GM18507 (cell line): Measurements from ENCODE around the gene EFEMP2.
A peak's percentile ranks its signal among the peaks of the same experiment; 100 is the strongest.

ENCODE experiments used
- DNase-seq: peaks from one replicate; pipeline ENCODE4 v3.0.0; 2011; ENCODE audit warnings: low read depth; ENCODE audit not compliant: insufficient read length; ENCODE audit errors: extremely low spot score
- FAIRE-seq: peaks from 2 replicates; lab custom pipeline; 2011; peaks lifted over from hg19 to GRCh38; lab: Jason Lieb, UNC

EFEMP2 gene

DNA sequence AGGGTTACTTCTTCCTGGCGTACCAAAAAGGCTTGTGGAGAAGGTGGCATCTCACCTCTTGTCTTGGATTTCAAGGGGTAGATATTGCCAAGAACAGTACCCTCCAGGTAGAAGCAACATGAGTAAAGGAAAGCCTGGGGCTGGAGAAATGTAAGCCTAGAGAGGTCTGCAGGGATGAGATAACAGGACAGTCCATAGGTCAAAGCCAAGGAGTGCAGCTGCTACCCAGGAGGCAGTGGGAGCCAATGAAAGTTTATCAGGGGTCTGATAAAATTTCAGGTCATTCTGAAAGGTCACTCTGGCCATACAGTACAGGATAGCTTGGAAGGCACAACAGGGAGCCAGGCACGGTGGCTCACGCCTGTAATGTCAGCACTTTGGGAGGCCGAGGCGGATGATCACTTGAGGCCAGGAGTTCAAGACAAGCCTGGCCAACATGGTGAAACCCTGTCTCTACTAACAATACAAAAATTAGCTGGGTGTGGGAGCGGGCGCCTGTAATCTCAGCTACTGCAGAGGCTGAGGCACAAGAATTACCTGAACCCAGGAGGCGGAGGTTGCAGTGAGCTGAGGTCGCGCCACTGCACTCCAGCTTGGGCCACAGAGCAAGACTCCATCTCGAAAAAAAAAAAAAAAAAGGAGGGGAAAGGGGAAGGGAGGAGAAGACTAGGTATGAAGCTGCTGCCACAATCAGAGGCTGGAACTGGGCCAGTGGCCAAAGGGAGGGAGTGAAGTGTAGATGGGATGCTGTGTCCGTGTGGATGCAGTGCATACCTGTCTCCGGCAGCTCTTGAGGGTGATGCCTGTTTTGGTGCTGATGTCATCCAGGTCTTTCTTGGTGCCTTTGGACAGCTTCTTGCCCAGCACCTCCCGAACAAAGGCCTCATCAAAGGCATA is 14.5 kb upstream of the EFEMP2 start:
- no peak for FAIRE-seq

DNA sequence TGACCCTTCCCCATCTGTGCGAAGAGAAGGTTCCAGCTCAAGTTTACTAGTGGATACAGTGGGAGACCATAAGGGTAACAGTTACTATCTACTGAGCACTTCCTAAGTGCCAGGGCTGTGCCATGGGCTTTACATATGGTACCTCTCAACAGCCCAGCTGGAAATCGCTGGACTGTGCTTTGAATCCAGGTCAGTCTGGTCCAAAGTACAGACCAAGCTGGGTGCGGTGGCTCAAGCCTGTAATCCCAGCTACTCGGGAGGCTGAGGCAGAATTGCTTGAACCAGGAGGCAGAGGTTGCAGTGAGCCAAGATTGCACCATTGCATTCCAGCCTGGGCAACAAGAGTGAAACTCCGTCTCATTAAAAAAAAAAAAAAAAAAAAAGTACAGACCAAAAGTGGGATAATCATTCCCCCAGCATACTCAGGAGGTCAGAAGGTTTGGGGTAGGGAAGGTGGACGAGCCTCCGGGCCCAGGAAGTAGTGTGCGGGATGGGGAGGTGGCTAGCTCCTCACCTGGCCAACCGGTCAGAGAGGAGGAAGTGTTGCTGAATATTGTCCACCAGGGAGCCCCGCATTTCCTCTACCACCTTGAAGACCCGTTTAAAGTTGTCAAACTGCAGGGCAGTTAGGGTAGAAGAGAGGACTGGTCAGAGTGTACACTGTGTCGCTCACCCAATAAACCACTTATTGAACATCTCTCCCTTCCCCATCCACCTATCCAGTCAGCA is 13.4 kb upstream of the EFEMP2 start:
- no peak for FAIRE-seq
- DNase-seq = no peak

More for the DNA sequence above, 14.5 kb upstream of the EFEMP2 start:
- DNase-seq = no peak

DNA sequence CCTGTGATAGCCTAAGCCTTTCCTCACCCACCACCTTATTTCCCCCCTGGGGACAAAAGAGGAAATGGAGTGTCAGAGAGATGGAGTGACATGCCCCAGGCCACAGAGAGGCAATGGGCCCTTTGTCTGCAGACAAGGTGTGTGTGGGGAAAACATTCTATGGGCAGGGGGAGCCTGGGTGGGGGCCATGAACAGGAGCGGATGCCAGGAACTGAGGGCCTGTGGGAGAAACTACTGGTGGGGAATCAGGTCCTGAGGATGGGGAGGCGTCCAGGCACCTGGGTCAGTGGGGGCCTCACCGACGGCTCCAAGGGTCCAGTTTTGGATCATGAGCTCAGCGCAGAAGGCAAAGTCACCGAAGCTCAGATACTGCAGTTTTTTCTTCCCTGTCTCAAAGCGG is 12.6 kb upstream of the EFEMP2 start:
- FAIRE-seq = no peak
- DNase-seq = no peak

DNA sequence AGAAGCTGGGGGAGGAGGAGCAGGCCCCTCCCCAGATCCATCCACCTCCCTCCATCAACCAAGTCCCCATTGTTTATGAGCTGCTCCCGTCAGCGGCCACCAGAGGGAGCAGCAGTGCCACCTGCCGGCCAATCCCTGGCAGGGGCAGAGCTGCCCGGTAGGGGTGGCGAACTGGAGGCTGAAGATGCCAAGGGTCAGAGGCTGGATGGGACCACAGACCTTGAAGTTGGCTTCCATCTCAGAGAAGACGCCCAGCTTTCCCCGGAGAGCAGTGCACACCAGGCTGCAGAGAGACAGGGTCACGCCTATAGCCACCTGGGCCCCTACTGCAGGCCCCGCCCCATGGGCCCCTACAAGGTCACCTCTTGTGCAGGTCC is 12.1 kb upstream of the EFEMP2 start:
- DNase-seq (peak; percentile 72), FAIRE-seq (peak; percentile 84)

DNA sequence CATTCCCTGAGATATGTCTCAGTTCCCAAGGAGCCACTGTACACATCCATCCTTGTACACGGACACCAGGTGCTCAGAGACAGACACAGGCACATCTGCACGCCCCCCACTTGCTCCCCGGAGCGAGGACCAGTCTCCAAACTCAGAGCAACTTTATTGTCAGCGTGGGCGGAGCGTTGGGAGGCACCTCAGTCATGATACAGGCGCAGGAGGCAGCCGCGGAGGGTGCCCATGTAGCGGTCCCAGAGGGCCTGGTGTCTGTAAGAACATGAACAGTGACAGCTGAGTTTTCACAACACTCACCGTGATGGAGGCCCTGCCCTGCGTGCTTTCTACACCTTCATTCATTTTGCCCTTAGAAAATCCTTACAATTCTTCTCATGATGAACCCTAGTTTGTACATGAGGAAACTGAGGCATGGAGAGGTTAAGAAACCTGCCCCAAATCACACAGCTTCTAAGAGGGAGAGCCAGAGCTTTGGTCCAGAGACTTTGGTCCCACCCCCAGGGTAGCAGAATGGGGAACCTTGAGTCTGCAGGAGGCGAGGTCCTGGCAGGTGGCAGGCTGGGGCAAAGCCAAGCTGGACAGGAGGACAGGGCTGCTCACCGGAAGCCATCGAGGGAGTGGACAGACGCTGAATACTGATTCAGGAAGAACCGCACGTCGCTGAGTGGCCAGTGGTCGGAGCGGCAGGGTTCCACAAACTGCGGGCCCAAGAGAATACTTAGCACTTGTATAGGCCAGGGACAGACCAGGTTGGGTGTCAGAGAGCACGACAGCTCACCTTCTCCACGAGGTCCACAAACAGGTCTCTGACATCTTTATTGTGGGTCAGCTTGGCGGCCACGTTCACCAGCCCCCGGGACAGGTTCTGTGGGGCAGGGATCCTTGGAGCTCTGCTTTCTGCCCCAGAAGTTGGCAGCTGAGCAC is 11.5 kb upstream of the EFEMP2 start:
- DNase-seq = no peak
- no peak for FAIRE-seq

DNA sequence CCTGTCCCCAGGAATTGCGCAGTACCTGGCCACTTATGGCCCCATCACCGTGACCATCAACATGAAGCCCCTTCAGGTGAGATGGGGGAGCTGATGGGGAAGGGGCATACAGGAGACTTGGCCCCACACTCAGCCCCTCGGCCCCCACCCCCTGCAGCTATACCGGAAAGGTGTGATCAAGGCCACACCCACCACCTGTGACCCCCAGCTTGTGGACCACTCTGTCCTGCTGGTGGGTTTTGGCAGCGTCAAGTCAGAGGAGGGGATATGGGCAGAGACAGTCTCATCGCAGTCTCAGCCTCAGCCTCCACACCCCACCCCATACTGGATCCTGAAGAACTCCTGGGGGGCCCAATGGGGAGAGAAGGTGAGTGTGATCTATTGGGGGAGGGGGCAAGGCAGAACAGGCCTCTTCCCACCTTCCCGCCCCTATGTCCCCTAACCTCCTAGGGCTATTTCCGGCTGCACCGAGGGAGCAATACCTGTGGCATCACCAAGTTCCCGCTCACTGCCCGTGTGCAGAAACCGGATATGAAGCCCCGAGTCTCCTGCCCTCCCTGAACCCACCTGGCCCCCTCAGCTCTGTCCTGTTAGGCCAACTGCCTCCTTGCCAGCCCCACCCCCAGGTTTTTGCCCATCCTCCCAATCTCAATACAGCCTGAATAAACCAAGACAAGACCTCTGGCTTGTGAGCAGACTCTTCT is 10.6 kb upstream of the EFEMP2 start:
- DNase-seq = no peak
- FAIRE-seq = no peak

DNA sequence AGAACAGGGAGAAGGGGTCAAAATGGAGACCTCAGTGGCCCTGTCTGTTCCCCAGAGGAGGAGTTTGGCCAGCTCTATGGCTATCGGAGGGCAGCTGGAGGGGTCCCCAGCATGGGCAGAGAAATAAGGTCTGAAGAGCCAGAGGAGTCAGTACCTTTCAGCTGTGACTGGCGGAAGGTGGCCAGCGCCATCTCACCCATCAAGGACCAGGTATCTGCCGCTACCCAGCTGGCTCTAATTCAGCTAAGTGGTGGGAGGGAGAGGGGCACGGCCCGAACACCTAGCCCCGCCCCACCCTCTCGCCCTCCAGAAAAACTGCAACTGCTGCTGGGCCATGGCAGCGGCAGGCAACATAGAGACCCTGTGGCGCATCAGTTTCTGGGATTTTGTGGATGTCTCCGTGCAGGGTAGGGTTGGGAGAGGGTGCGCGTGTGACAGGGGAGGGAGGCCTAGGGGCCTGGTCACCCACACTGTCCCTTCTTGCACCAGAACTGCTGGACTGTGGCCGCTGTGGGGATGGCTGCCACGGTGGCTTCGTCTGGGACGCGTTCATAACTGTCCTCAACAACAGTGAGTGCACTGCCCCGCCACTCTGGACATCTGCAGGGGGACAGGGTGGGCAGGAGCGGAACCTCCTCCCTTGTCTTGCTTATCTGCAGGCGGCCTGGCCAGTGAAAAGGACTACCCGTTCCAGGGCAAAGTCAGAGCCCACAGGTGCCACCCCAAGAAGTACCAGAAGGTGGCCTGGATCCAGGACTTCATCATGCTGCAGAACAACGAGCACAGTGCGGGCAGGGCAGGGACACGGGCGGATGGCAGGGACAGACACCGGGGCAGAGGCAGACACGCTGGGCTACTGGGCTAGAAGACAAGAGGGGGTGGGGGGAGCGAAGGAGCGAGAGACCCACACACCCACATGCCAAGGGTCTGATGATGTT is 9.8 kb upstream of the EFEMP2 start:
- DNase-seq (no peak), FAIRE-seq (no peak)

DNA sequence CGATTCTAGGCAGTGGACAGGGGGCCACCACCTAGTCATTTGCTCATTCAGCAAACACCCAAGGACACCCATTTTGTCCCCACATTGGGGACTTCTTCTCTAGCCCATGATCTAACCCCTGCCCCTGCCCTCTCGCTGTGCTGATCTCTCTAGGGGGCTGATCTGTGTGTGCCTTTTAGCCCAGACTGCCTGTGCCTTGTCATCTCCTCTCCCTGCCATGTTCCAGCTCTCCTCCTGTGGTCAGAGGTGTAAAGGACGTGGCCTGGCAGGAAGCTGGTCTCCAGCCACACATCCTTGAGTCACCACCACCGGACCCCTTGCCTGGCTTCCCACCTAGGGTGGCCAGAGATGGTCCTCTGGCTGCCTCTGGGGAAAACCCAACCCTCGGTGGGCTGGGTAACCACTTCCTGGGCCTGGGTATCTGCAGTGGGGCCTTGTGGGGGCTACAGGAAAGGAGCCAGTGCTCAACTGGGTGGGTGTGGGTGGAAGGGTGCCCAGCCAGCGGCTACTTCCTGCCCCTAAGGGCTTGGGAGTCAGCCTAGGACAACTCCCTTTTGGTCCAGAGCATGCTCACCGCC is 8.3 kb upstream of the EFEMP2 start:
- FAIRE-seq (no peak), DNase-seq (no peak)

DNA sequence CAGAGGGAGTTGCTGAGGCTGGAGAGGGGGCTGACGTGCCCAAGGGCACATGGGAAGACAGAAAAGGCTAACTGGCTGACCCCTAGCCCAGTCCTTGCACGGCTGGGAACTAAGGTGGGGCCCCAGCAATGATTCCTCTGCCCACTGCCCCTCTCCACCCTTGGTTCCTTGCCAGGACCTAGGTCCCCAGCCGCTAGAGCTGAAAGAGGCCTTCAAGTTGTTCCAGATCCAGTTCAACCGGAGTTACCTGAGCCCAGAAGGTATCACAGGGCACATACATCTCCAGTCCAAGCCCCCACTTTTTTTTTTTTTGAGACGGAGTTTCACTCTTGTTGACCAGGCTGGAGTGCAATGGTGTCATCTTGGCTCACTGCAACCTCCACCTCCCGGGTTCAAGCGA is 7.4 kb upstream of the EFEMP2 start:
- DNase-seq = no peak

DNA sequence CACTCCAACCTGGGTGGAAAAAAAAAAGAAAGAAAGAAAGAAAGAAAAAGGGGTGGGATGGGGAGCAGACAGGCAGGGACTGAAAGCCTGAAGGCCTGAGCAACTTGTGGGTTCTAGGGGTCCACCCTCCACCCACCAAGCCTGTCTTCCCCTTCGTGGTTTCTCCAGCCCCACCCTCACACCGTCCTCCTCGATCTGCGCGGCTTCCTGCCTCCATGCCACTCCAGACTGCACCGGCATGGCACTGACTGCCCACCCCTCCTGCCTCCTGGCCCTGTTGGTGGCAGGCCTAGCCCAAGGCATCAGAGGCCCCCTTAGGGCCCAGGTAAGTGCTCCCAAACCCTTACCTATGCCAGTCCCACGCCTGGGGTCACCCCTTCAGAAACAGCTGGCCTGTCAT is 7.0 kb upstream of the EFEMP2 start, which contains the start of gene CTSW:
TSS of gene CTSW (plus strand) at position 221 of the 400 bp plus-strand sequence. CDS start at position 239, 18 bp downstream.
- DNase-seq (no peak), FAIRE-seq (no peak)

More for the DNA sequence above, 7.4 kb upstream of the EFEMP2 start:
- FAIRE-seq = no peak

DNA sequence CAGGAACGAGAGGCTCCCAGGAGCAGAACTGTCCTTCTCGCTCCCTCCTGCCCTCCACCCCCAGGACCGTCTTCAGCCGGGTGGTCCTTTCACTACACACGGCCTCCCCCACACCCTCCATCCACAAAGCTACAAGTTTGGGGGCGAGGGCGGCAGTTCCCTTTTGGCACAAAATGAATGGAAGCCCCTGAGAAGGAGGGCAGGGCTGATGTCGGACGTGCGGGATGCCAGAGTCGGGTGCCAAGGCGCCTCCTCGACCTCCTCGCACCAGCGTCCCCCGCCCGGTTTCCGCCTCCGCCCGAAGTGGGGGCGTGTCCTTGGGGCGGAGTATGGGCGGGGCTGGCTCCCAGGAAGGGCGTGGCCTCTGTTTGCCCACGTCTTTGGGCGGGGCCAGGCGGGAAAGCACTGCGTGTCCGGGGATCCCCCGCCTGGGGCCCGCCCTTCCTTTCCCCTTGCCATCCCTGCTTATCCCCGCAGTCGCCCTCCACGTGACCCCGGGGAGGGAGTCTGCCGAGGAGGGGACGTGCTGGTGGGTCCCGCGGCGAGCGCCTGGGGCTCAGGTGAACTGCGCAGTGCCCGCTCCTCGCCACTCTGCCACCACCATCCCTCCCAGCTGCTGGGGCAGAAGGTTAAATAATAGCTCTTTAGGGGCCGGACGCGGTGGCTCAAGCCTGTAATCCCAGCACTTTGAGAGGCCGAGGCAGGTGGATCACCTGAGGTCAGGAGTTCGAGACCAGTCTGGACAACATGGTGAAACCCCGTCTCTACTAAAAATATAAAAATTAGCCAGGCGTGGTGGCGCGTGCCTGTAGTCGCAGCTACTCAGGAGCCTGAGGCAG is 937 bp upstream of the EFEMP2 start:
- peak; percentile 90 for DNase-seq
- FAIRE-seq = peak; percentile 97

DNA sequence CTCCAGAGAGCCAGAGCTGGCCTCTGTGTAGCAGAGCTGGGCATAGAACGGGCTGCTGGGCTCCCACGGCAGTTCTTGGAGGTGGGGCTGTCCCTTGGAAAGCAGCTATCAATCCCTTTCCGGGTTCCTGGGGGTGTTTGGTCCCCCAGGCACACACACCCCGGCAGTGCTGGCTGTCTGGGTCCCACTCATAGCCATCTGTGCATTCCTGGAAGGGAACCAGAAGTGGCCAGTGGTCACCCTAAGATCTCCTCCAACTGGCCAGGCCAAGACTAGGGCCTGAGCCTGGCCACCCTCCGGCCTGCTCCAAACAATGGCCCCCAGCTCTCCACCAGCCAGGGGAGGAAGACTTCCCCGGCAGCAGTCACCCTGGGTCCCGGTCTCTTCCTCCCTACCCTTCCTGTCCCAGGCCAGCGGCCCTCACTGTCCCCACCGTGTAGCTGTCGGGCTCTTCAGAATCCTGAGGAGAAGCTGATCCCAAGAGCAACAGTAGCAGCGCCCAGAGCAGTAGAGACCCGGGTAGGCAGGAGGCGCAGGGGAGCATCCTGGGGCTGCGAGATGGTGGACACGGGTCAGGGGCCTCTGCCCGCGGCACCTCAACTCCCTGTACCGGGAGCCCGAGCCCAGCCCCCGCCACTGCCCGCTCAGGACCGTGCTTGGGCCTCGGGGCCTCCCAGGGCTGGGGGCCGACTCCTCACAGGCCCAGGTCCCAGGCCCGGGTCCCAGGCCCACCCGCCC is 620 bp downstream of the EFEMP2 start:
- DNase-seq = no peak
- no peak for FAIRE-seq

DNA sequence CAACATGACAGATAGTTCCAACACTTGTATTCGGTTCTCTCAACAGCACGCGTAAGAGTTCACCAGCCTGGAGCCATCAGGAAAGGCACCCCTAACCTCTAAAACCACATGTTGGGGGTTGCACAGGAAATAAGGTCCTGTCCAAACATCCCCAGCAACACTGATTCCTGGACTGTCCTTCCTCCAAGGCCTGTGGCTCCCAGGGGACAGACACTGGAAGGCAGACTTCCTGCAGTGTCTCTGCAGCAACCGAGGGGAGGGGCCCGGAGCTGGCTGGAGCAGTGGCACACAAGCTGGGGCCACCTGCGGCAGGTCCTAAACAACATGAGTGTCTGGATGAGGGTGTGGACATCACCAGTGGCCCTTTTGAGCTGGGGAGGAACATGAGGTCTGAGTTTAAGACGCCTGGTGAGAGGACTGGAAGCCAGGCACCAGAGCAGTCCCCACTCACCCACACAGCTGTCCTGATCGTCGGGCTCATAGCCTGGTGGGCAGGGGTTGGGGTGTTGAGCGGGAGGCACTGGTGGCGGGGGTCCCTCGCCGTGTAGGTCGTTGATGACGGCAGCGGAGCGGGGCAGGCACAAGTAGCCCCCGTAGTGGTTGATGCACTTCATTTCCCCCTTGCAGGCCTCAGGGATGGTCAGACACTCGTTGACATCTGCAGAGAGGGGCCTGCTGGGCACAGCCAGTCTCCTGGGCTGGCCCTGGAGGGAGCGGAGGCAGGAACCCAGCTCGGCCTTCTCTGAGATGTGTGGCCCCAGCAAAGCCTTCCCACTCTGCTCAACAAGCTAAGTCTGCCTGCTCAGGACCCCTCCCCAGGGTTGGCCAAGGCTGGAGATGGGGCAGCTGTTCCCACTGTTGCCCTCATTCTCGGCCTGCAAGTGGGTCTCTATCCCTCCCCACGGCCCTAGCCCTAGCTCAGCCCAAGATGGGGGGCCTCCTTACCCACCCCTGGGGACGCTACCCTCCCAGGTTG is 1.6 kb downstream of the EFEMP2 start:
- FAIRE-seq (no peak), DNase-seq (no peak)

DNA sequence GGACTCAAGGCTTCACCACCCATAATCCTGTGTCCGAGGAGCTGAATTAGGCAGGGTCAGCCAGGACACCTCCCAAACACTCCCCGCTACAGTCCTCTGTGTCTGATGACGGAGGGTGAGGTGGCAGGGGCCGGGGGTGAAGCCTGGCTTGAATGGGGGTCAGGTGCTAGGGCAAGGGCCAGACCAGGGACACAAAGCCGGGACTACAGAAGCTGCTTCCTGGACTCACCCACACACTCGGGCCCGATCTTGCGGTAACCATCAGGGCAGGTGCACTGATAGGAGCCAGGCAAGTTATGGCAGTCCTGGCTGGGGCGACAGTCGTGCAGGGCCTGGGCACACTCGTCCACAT is 2.3 kb downstream of the EFEMP2 start:
- FAIRE-seq = no peak
- DNase-seq = no peak

DNA sequence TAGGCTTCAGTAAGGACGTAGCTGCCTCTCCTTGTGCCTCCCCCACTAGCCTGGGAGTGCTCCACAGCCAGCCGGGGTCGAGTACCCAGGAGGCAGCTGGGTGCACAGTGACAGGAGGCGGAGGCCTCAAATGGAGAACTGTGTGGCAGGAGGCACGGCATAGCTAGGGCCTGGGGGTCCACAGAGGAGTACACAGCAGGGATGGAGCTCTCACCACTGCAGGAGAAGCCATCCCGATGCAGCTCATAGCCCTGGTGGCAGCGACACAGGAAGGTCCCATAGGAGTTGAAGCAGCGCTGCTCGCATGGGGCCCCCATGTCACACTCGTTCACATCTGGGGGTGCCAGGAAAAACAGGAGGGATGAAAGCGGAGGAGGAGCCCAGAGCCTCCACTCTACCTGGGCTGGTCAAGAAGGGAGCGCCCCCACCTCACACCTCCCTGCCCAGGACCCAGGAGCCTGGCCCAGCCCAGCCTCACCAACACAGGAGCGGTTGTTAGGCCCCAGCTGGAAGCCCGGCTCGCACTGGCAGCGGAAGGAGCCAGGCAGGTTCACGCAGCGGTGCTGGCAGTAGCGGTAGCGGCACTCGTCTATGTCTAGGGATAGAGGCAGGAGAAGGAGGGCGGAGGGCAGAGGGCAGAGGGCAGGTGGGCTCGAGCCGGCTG is 2.8 kb downstream of the EFEMP2 start:
- DNase-seq (no peak), FAIRE-seq (no peak)
